IMR-90 (cell line): ENCODE results near the gene SSBP3. TPM values are rescaled to one million over a fixed set of nuclear protein-coding genes. Genes with fewer than 3 reads are reported as not detected.
A peak's percentile ranks its signal among the peaks of the same experiment; 100 is the strongest.

Experiments
- ATAC-seq: fragments of 200-7000 bp; cut with Tn5 transposase; 2 replicates; pipeline ENCODE4 v1.9.1; 2020; ENCODE audit warnings: low read depth, mild to moderate bottlenecking, moderate library complexity
- BruUV-seq: library from RNA; stranded (reverse); fragments of 400-500 nt; replicated peaks from 2 replicates; lab custom pipeline; 2021; lab: Mats Ljungman, UMichigan
- CTCF ChIA-PET: fragments of 300-600 bp; formaldehyde crosslinking; extraction: SDS; loops from one replicate; lab custom pipeline; 2021; ENCODE audit warnings: antibody characterized with exemption; lab: Yijun Ruan, JAX
- POLR2A ChIA-PET: fragments of 300-600 bp; sonication (Branson Sonifier 250); formaldehyde crosslinking; loops from one replicate; lab custom pipeline; 2022; ENCODE audit warnings: antibody characterized with exemption; ENCODE audit not compliant: unreplicated experiment; lab: Charles Lee
- DNase-seq: peaks from one replicate; pipeline ENCODE4 v3.0.0; 2013
- H2AFZ ChIP-seq: replicated peaks from 2 replicates; pipeline ENCODE3; 2013; ENCODE audit warnings: low read length, mild to moderate bottlenecking; ENCODE audit not compliant: poor library complexity
- H2AK5ac ChIP-seq: 2 replicates; pipeline ENCODE4 v1.6.1; 2013; ENCODE audit warnings: low read depth, low read length, inconsistent platforms
- H2AK9ac ChIP-seq: replicated peaks from 2 replicates; pipeline ENCODE3; 2013; ENCODE audit warnings: mild to moderate bottlenecking, low read depth, low read length, moderate library complexity; ENCODE audit not compliant: poor library complexity
- H2BK120ac ChIP-seq: 2 replicates; pipeline ENCODE4 v1.6.1; 2013; ENCODE audit warnings: low read depth, low read length, inconsistent platforms
- H2BK15ac ChIP-seq: 3 replicates; pipeline ENCODE4 v1.6.1; 2013; ENCODE audit warnings: low read depth, low read length, inconsistent platforms
- H2BK20ac ChIP-seq: 2 replicates; pipeline ENCODE4 v1.6.1; 2013; ENCODE audit warnings: low read depth, mild to moderate bottlenecking, inconsistent platforms, low read length, moderate library complexity
- H2BK5ac ChIP-seq: 2 replicates; pipeline ENCODE4 v1.6.1; 2013; ENCODE audit warnings: mild to moderate bottlenecking, low read depth, low read length, inconsistent platforms; ENCODE audit not compliant: poor library complexity, severe bottlenecking
- H3K14ac ChIP-seq: replicated peaks from 2 replicates; pipeline ENCODE4 v1.6.1; 2013; ENCODE audit warnings: low read depth, low read length, inconsistent platforms
- H3K18ac ChIP-seq: 2 replicates; pipeline ENCODE4 v1.6.1; 2013; ENCODE audit warnings: low read depth, low read length, control low read depth
- H3K23ac ChIP-seq: 2 replicates; pipeline ENCODE4 v1.6.1; 2013; ENCODE audit warnings: low read depth, low read length, inconsistent platforms
- H3K27ac ChIP-seq: 2 replicates; pipeline ENCODE4 v1.5.1; 2013; ENCODE audit warnings: mild to moderate bottlenecking, control low read depth, low read length; ENCODE audit not compliant: insufficient read depth
- H3K27me3 ChIP-seq: 2 replicates; pipeline ENCODE4 v1.6.1; 2013; ENCODE audit warnings: low read length; ENCODE audit not compliant: control insufficient read depth, insufficient read depth
- H3K36me3 ChIP-seq: 2 replicates; pipeline ENCODE4 v1.6.1; 2013; ENCODE audit warnings: low read length, mixed read lengths; ENCODE audit not compliant: control insufficient read depth, insufficient read depth
- H3K4ac ChIP-seq: 2 replicates; pipeline ENCODE4 v1.6.1; 2013; ENCODE audit warnings: low read depth, low read length, inconsistent platforms
- H3K4me1 ChIP-seq: 2 replicates; pipeline ENCODE4 v1.6.1; 2013; ENCODE audit warnings: low read length, mixed read lengths; ENCODE audit not compliant: control insufficient read depth, insufficient read depth
- H3K4me2 ChIP-seq: 2 replicates; pipeline ENCODE4 v1.6.1; 2013; ENCODE audit warnings: low read depth, mild to moderate bottlenecking, control low read depth, low read length, moderate library complexity
- H3K4me3 ChIP-seq: 2 replicates; pipeline ENCODE4 v1.5.1; 2013; ENCODE audit warnings: low read depth, mild to moderate bottlenecking, control low read depth, low read length, moderate library complexity; ENCODE audit not compliant: insufficient read depth
- H3K56ac ChIP-seq: 2 replicates; pipeline ENCODE4 v1.6.1; 2013; ENCODE audit warnings: low read length, inconsistent platforms; ENCODE audit not compliant: insufficient read depth; ENCODE audit errors: extremely low read depth
- H3K79me1 ChIP-seq, 2 experiments: 2 replicates each; pipeline ENCODE4 v1.6.1; 2013; ENCODE audit warnings: low read length in 2 of 2, inconsistent platforms in 1 of 2, low read depth in 1 of 2
- H3K9ac ChIP-seq: 2 replicates; pipeline ENCODE4 v1.6.1; 2013; ENCODE audit warnings: low read depth, low read length, control low read depth
- H3K9me1 ChIP-seq: 2 replicates; pipeline ENCODE4 v1.6.1; 2013; ENCODE audit warnings: low read length, inconsistent platforms; ENCODE audit not compliant: insufficient read depth
- H3K9me3 ChIP-seq: 2 replicates; pipeline ENCODE4 v1.6.1; 2013; ENCODE audit warnings: low read length; ENCODE audit not compliant: control insufficient read depth, insufficient read depth
- H4K20me1 ChIP-seq: 2 replicates; pipeline ENCODE4 v1.6.1; 2013; ENCODE audit warnings: low read length, inconsistent platforms; ENCODE audit not compliant: insufficient read depth
- H4K5ac ChIP-seq: 2 replicates; pipeline ENCODE4 v1.6.1; 2013; ENCODE audit warnings: mild to moderate bottlenecking, low read depth, low read length, control low read depth
- H4K8ac ChIP-seq, 2 experiments: 2 replicates each; pipeline ENCODE4 v1.6.1; 2013; ENCODE audit warnings: low read depth in 2 of 2, low read length in 2 of 2, control low read depth in 1 of 2, inconsistent platforms in 1 of 2
- H4K91ac ChIP-seq: 2 replicates; pipeline ENCODE4 v1.6.1; 2013; ENCODE audit warnings: low read depth, low read length, inconsistent platforms; ENCODE audit not compliant: insufficient read depth
- BHLHE40 ChIP-seq: fragments of 150-350 bp; IDR thresholded peaks from 2 replicates; pipeline ENCODE4 v1.6.1; 2016; ENCODE audit warnings: mild to moderate bottlenecking, low read depth, low read length
- CHD1 ChIP-seq: IDR thresholded peaks from 2 replicates; pipeline ENCODE4 v1.6.1; 2012; ENCODE audit warnings: low read depth, low read length, improper control_type of control experiment
- ELK1 ChIP-seq: fragments of 150-350 bp; IDR thresholded peaks from 2 replicates; pipeline ENCODE4 v1.6.1; 2016; ENCODE audit warnings: low read depth, mild to moderate bottlenecking, low read length, moderate library complexity, borderline replicate concordance
- SMC3 ChIP-seq: fragments of 150-350 bp; IDR thresholded peaks from 2 replicates; pipeline ENCODE4 v1.6.1; 2016; ENCODE audit warnings: low read depth, mild to moderate bottlenecking, antibody characterized with exemption, low read length, moderate library complexity
- WGBS, 2 experiments: methylation state at CpG; one replicate each; pipeline versions ENCODE4 v1.1.5 to v1.1.7; 2013; ENCODE audit warnings: missing lambda C conversion rate in 2 of 2; ENCODE audit not compliant: insufficient read length in 1 of 2; ENCODE audit errors: extremely low coverage in 2 of 2; 5-methylcytosine and 5-hydroxymethylcytosine counted together
- dilution Hi-C: fragments of 300-500 bp; cut with HindIII; formaldehyde crosslinking; loops from one replicate; pipeline ENCODE4 v1.14.3; 2018; ENCODE audit warnings: low sequenced_read_pairs; ENCODE audit not compliant: unreplicated experiment
- in situ Hi-C: fragments of 300-500 bp; cut with MboI; formaldehyde crosslinking; loops from 3 replicates; pipeline ENCODE4 v1.14.3; 2019; ENCODE audit warnings: low sequenced_read_pairs, inconsistent platforms, mixed read lengths
- intact Hi-C: fragments of 100-400 bp; cut with micrococcal nuclease; formaldehyde crosslinking; loops from 2 replicates; pipeline ENCODE4 v1.10.0; 2022
- polyA plus RNA-seq, 3 experiments: library from polyadenylated mRNA; depleted of rRNA; stranded (reverse); fragments of >200 nt; gene quantifications; 2 replicates each; pipeline ENCODE4 v1.2.3, GENCODE V29; 2012; ENCODE audit warnings: low replicate concordance in 1 of 3
- total RNA-seq: library from RNA; depleted of rRNA; stranded (reverse); fragments of >200 nt; gene quantifications from 2 replicates; pipeline ENCODE4 v1.2.3, GENCODE V29; 2012

The SSBP3 gene
- total and polyA plus RNA-seq, 2 of the 4 experiments (the other 2 are of a cell fraction), result 10.9 to 39.6 TPM

GRCh38 chr1:54329312-54330003 is 76.7 kb downstream of the SSBP3 start:
- H3K4me2 ChIP-seq, result no peak overlapping the region
- POLR2A ChIA-PET, result no interaction called here
- no peak overlapping the region for H2AFZ ChIP-seq

More at GRCh38 chr1:54329312-54330003, 76.7 kb downstream of the SSBP3 start:
- no peaks in the 10 kb centered on the region for H3K27me3 ChIP-seq
- ATAC-seq (no peak), DNase-seq (no peak)
- no peak overlapping the region for H4K5ac ChIP-seq
- H3K9ac ChIP-seq, result no peak overlapping the region
- no peak overlapping the region for H4K91ac ChIP-seq
- H3K56ac ChIP-seq, result no peak overlapping the region
- H3K9me3 ChIP-seq, result no peaks in the 10 kb centered on the region
- CTCF ChIA-PET, result no interaction called here
- H3K4ac ChIP-seq, result no peak overlapping the region
- no peak overlapping the region for H4K8ac ChIP-seq
- H3K27ac ChIP-seq, result no peak overlapping the region
- H3K18ac ChIP-seq, result no peak overlapping the region
- H2AK9ac ChIP-seq, result no peak overlapping the region
- intact Hi-C loops, result no loop called here
- BruUV-seq, result no TSS peak
- H3K14ac ChIP-seq, result peak overlapping the region; percentile 8
- H2BK120ac ChIP-seq, result no peak overlapping the region
- no peak overlapping the region; the same call in 1 of the 2 replicates for H3K23ac ChIP-seq
- TF ChIP-seq ELK1, result no peak
- no peak for TF ChIP-seq SMC3
- TF ChIP-seq BHLHE40, result no peak
- no peak for TF ChIP-seq CHD1
- no peak overlapping the region for H3K4me3 ChIP-seq
- dilution Hi-C loops, result no loop called here
- peaks cover 4% of the 10 kb centered on the region; the same call in 1 of the 2 replicates for H3K36me3 ChIP-seq
- no peak overlapping the region for H2BK20ac ChIP-seq
- H4K20me1 ChIP-seq, result peaks cover 19% of the 10 kb centered on the region; the same call in 1 of the 2 replicates
- peaks cover 63% of the 10 kb centered on the region for H3K4me1 ChIP-seq
- no peak overlapping the region for H2BK15ac ChIP-seq
- H2AK5ac ChIP-seq, result no peak overlapping the region
- peaks cover 56 to 95% of the 10 kb centered on the region in 2 experiments for H3K79me1 ChIP-seq
- in situ Hi-C loops, result no loop called here
- peaks cover 47% of the 10 kb centered on the region for H3K9me1 ChIP-seq
- H2BK5ac ChIP-seq, result no peak overlapping the region
- no CpG with 5 or more reads among the region's 5 CpGs for WGBS, 2 experiments
